C4-2B (cell line): ENCODE results near the gene GJD2.

Experiments used
- CTCF ChIP-seq: fragments of 450-650 bp; conservative IDR thresholded peaks from 2 replicates; pipeline ENCODE4 v1.5.1; 2017; ENCODE audit warnings: mild to moderate bottlenecking
- ZFX ChIP-seq: fragments of 450-650 bp; IDR thresholded peaks from 2 replicates; pipeline ENCODE4 v1.6.1; 2017

DNA sequence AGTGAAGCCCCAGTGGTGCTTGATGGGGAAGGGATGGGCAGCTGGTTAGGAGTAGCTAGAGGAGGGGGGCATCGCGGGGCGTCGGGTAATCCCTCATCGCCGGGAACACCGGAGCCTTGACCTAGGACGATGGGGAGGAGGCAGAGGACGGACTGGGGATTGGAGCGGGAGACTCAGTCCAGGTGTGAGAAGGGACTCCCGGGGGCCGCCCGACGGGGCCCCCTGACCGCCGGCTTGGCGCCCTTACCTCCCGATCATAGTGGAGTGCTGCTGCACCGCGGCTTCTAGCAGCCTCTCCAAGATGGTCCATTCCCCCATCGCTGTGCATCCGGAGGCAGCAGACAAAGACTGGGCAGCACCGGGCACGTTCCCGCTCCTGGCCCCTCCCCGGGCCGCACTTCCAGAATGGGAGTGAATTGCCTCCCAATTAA lies 612 bp downstream of the GJD2 start:
- TF ChIP-seq CTCF (no peak), ZFX (no peak)
